HG03442 (cell line): ENCODE results near the gene FARP1.
"Not testable (repeated sequence)": the region's sequence is repeated elsewhere in the genome, so short reads cannot be mapped to it uniquely, and the experiment has no call there.

ENCODE experiments used
- ATAC-seq: cut with Tn5 transposase; IDR thresholded peaks from one replicate; pipeline ENCODE4 v1.9.1; 2021; ENCODE audit warnings: mild to moderate bottlenecking, moderate library complexity; ENCODE audit not compliant: unreplicated experiment

FARP1 gene

DNA sequence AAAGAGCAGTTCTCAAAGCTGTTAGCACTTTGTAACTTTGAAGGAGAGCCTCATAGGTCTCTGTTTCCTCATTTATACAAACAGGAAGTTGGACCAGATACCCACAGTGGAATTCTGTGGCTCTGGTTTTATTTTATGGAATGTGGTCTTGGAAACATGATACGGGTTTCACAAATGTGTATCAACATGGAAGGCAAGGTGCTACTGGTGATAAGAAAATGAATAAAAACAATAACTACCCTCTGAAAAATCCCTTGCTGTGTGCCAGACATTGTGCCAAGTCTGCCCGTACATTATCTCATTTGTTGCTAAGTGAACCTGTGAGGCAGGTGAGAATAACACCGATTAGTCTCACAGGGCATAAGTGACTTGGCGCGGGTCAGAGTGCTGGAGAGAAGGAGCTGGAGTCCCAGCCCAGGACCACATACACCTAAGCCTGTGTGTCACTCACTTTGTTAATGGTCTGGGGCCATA, 79.2 kb downstream of the FARP1 start:
- ATAC-seq, result no peak

DNA sequence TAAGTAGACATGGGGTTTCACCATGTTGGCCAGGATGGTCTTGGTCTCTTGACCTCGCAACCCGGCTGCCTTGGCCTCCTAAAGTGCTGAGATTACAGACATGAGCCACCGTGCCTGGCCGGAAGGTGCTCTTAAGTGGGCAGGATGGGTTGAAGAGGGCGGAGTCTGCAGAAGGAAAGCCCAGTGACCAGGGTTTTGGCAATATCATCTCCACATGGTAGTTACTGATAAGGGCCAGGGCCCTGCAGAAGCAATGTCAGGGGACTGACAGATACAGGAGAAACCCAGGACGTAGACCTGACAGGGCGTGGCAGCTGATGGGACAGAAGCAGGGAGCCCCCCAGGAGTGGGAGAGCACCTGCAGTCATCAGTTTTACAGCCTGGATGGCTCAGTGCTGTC, 79.9 kb downstream of the FARP1 start:
- ATAC-seq, result no peak

DNA sequence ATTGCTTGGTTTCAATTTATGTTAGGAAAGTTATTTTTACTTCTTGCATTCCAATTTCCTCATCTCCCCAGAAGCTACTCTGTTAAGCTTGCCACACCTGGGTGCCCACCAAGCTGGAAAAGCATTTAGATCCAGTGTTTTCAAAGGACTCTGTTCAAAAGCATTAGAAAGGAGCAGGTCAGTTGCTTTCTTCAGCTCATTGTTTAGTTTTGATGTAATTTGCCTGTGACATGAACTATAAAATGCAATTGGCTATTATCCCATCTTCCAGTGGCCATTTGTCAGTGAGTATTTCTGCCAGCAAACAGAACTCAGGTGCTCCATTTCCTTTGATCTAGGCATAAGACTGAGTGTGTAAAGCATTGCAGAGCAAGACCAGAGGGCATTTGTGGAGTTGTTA, 80.8 kb downstream of the FARP1 start:
- no peak for ATAC-seq

DNA sequence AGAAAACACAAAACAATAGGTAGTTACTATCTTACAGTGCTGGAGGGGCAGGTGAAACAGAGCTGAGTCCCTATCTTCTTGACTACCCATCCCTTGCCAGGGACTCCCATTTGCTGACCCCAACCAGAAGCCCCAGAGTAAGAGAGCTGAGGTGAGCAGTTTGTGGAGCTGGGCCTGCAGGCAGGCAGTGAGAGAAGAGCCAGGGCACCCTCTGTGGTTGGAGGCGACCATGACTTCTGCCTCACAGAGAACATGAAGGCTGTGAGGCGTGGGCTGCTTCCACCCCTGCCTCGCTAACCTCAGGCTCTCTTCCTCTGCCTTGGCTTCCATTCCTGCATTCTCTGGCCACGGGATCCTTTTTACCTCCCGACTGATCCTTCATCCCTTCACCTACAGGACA, 81.7 kb downstream of the FARP1 start:
- no peak for ATAC-seq

DNA sequence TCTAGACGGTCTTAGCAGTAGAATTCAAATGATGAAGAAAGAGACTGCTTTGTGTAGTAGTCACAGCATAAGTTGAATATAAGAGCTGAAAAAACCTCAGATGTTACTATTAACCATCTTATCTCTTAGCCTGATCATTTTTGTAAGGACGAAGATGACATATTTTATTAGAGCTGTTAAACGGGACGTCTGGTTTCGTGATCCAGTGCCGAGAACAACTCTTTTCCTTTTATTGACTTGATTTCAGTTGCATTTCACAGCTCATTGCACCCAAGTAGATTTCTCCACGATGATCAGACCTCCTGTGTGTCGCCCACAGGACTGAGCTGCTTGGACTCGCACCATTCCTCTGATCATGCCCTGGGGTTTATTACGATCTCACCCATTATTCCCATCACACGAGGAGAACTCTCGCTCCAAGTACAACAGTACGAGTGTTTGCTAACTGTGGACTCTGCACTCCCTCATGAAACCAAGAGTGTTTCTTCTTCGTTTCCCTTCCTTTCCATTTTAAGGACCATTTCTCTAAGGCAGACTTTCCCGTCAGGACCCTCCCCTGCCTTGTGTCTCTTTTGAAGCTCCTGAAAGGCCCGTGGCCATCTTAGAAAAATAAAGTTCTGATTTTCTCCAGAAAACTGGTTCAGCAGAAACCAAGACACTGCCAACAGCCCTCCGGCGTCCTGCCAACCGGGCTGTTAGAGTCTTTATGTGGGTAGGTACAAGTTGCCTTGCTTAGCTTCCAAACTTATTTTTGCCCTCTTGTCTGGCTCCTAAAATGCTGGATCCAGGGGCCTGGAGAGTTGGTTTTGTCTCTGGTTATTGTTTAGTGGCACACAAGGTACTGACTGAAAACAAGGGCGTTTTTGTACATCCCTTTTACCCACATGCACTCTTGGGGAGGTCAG, 82.4 kb downstream of the FARP1 start:
- no peak for ATAC-seq

DNA sequence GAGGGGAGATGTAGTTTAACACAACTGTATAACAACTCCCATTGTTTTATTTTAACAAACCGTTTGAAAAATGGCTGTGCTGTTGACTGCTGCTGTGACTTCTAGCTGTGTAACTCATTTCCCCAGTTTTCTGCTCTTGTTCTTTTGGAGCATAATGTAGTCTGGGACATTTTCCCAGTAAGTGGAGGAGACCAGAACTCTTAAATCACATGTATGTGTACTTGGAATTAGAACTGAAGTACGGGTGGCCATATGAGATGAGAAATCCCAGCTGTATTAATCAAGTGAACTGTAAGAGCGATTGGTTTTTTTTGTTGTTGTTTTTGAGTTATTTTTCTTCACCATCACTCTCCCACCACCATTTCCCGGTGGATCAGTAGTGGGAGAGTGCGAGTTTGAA, 83.6 kb downstream of the FARP1 start:
- ATAC-seq, result no peak

DNA sequence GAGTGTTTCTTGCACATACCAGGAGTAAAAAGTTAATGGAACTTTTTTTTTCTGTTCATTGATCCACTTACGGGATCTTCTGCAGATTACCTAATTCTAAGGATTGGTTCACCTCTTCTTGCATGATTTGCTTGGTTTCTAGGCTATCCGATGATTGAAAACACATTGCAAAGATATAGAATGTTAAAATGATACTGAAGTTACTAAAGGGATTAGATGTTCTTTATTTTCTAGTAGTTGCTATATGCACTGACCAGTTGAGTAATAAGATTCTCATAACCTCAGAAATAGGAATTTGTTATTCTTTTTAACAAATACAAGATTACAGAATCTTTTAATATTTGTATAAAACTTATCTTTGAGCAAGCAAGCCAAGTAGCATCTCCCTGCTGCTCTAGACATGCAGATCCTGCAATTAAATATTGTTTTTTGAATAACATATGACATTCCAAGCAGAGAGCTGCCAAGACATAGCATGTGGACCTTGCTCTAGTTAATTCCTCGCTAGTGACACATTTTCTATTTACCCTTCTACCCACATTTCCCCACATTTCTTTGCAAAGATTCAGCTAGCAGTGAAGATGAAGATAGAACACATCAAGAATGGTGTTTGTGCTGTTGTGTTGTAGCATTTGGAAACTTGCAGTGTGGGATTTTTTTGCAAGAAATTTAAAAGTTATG, 85.9 kb downstream of the FARP1 start:
- no peak for ATAC-seq

DNA sequence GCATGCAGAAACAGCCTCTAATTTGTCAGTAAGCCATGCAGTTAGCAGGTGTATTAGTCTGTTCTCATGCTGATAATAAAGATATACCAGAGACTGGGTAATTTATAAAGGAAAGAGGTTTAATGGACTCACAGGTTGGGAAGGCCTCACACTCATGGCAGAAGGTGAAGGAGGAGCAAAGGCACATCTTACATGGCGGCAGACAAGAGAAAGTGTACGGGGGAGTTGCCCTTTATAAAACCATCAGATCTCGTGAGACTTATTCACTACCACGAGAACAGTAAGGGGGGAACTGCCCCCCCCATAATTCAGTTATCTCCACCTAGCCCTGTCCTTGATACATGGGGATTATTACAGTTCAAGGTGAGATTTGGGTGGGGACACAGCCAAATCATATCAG, 87.9 kb downstream of the FARP1 start:
- ATAC-seq, result not testable (repeated sequence)

DNA sequence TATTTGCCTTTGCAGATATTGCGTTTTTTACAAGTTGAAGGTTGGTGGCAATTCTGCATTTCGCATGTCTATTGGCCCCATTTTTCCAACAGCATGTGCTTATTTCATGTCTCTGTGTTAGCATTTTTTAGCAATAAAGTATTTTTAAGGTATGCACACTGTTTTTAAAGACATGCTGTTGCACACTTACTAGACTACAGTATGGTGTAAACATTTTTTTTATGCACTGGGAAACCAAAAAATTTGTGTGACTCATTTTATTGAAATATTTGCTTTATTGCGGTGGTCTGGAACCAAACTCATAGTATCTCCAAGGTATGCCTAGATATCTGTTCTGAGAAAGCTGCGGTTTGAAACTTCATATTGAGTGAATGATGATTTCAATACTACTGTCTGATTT, 89.6 kb downstream of the FARP1 start:
- ATAC-seq, result no peak

DNA sequence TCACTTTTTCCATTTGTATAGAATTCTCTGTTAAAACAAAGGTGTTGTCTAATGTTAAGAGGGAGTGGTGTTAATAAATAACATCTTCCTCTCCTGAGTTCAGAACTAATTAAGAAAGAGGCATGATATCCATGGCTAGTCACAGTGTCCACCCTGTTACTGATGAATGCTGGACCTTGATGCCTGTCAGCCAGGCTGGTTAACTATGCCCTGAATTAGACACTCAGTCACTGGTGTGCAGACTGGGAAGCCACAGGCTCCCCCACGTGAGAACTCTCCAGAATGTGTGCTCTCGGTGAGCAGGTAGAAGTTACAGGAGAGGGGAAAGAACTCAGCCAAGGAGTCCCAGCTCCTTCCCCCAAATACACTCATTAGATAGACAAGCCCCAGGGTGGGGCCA, 90.2 kb downstream of the FARP1 start:
- ATAC-seq, result no peak

DNA sequence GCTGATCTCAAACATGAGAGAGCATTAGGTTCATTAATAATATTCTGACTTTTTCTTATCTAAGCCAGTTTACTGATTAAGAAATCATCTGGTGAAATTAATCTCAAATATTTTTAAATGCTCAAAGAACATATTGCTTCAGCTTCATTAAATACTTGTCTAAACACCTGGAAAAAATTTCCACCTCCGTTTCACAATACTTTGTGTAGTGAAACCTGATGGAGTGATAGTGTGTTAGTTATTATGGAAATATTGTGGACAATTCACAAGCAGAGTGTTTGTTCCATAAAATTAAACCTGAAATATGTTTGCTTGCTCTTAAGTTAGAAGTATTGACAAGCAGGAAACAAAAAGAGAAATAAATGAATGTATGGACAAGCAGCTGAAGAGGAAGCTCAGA, 91.5 kb downstream of the FARP1 start:
- no peak for ATAC-seq

DNA sequence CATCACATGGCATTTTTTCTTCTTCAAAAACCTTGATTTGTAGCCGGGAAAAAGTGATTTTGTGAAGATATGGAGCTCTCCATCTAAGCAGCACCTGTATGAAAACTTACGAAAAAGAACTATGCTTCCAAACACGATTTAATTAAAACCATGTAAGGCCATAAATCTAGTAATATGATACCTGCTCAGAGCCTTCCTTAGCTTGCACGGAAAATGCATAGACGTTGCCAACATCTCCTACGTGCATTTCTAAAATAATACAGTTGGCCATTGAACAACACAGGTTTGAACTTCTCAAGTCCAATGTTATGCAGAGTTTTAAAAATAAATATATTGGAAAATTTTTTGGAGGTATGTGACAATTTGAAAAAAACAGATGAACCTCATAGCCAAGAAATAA, 93.3 kb downstream of the FARP1 start:
- ATAC-seq, result no peak

DNA sequence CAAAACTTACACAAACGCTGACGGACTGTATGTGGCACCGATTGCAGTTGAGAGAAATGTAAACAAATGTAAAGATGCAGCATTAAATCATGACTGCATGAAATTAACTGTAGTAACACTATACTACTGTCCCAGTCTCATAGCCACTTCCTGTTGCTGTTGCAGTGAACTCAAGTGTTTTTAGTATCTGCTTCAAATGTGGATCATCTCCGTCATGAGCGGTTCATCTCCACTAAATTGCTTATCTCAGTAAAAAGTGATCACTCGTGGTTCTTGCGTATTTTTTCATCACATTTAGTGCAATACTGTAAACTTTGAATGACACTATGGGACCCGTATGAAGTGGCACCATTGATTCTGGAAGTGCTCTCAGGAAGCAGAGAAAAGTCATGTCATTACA, 94.4 kb downstream of the FARP1 start:
- no peak for ATAC-seq

DNA sequence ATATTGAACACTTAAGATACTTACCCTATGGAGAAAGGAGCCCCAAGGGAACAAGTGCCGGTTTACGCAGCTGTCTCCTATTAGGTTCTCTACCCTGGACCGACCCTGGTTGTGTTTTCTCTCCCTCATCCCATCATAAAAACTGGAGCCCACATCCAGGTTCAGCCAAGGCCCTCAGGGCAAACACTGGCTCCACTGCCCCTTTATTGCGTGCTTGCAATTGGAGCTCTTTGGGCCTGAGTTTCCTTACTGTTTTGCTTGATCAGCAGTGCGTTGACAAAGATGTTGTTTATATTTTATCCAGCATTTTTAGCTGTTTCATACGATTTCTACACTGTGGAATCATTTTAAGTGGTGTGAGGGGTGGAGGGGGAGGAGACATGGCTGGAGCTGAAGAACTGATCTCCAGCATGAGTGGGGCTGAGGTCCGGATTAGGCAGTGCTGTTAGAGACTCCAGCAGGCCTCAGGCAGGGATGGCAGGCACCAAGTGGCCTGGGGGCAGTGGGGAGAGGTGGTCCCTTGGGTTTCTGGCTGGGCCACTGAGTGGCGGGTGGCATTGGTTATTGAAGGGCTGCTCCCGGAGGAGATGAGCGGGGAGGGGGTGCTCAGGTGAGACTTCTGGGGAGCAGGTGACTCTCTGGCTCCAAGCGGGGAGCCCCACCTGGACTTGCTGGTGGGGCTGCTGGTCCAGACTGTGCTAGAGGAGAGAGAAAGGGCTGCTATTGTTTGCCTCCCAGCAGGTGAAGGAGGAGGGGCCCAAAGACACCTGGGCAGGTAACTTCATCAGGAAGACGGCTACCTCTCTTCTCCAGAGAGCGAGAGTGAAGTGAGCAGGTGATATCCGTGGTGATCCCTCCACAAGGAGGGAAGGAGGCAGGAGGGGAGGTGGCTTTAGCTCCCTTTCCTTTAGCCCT, 96.5 kb downstream of the FARP1 start:
- no peak for ATAC-seq

DNA sequence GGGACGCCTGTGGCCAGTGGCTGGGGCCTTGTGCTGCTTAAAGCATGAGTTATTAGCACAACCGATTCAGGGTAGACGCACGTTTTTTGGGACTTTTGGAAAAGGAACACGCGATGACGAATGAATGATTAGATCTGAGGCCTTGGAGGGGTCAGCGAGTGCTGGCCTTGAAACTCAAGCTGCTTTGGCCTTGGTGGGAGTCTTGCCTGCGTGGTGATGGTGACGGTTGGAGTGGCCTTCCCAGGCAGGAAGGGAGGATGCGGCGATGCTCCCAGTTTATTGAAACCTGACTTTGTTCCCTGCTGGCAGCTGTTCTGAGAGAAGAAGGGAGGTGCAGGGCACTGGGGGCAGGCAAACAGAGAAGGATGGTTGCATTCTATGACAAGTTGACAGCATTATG, 97.2 kb downstream of the FARP1 start:
- ATAC-seq, result no peak

DNA sequence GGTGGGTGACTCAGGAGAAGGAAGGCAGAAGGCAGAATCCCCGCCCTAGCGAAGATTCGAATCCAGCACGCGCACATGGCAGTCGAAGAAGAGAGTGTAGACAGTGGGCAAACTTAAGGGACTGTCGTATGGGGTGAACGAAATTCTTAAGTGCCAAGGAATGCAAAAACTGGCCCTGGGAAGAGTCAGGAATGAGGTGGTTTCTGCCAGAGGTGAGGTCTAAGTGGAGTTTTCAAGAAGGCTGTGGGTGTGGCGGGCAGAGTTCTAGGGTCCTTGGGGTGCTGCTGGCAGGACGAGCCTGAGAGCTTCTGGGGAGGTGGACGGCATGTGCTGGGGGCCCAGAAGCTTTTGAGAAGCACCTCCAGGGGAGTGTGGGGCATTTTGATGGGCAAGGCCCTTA, 98.1 kb downstream of the FARP1 start:
- no peak for ATAC-seq

DNA sequence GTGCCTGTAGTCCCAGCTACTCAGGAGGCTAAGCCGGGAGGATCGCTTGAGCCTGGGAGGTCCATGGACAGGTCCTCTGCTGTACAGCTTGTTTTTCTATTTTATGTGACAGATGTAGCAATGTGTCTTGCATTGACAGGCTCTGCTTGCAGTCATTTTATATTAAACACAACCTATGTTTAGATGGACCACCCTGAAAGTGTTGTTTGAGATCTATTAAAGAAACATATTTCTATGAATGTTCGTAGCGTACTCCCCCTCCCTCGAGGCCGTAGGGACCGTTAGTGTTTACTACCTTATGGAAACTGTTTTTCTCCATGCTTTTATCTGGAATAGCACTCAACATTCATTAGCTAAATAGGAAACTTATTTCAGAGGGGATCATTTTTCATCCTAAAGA, 99.1 kb downstream of the FARP1 start:
- no peak for ATAC-seq

DNA sequence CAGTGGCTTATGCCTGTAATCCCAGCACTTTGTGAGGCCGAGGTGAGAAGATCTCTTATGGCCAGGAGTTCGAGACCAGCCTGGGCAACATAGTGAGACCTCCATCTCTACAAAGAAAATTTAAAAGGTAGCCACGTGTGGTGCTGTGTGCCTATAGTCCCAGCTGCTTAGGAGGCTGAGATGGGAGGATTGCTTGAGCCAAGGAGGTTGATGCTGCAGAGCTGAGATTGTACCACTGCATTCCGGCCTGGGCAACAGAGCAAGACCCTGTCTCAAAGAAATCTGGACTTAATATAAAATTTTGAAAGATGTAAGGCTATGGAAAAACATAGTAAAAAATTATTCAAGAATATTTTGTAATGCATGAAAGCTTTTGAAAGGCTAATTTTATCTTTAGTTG, 99.5 kb downstream of the FARP1 start:
- no peak for ATAC-seq

DNA sequence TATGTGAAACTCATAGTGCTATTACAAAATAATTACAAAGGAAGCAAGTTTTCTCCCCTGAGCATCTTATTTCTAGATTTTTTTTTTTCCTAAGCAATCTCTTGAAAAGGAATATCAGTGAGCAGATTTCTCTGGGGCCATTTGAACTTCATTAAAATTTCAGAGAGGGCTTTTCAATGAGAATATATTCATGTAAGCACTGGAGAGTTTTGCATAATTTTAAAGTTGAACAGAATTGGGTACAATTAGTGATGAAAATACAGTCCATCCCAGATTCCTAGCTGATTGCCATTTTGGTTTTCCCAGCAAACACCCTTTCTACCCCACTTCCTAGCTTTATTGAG, 101.0 kb downstream of the FARP1 start:
- ATAC-seq, result no peak

DNA sequence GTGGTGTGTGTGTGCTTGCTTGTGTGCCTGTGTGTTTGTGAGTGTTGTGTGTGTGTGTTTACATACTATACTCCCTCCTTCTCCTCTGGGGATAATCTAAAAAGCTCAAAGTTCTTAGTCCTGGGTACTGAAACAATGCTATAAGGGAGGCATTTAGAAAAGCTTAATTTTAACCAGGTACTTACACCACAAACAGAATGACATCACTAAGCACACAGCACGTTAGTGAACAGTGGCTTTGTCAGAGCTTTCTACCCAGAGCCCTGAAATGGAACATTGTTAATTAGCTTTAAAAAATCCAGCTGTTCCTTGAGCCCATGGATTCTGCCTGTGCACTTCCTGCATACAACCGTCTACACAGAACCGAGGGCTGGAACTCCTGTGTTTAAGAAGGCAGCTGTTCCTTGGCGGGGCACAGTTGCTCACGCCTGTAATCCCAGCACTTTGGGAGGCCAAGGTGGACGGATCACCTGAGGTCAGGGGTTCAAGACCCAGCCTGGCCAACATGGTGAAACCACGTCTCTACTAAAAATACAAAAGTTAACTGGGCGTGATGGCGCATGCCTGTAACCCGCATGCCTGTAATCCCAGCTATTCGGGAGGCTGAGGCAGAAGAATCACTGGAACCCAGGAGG, 103.8 kb downstream of the FARP1 start:
- ATAC-seq, result no peak

DNA sequence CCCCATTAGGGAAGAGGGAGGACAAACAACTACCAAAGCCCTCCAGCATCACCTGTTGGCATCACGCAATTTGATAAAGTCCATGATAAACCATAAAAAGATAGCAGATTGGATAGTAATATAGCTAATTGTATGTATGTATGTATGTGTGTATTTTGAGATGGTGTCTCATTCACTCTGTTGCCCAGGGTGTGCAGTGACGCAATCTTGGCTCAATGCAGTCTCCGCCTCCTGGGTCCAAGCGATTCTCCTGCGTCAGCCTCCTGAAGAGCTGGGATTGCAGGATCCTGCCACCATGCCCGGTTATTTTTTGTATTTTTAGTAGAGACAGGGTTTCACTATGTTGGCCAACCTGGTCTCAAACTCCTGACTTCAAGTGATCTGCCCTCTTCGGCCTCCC, 108.8 kb downstream of the FARP1 start:
- no peak for ATAC-seq
